GM10248 (cell line): ENCODE data around the gene ARL4C.

ENCODE experiments used
- CTCF ChIA-PET: fragments of 300-600 bp; sonication (Branson Sonifier 250); formaldehyde crosslinking; extraction: SDS; loops from one replicate; lab custom pipeline; 2021; ENCODE audit warnings: antibody characterized with exemption; lab: Yijun Ruan, JAX
- POLR2A ChIA-PET: fragments of 350-650 bp; sonication (Branson Sonifier 250); formaldehyde crosslinking; extraction: SDS; loops from one replicate; lab custom pipeline; 2020; ENCODE audit warnings: antibody characterized with exemption; lab: Yijun Ruan, JAX
- DNase-seq: peaks from one replicate; pipeline ENCODE4 v3.0.0; 2012; ENCODE audit errors: extremely low spot score
- CTCF ChIP-seq: IDR thresholded peaks from 2 replicates; pipeline ENCODE4 v1.5.1; 2012; ENCODE audit warnings: mild to moderate bottlenecking, low read depth; ENCODE audit errors: extremely low read depth, missing control alignments, control extremely low read depth

Gene ARL4C

GRCh38 chr2:234502285-234502918 is 5.5 kb upstream of the ARL4C start:
- TF ChIP-seq CTCF = no peak
- CTCF ChIA-PET = interaction anchor here (1.3 to 3.7 kb wide), 4 partner anchors 49 to 367 kb away, joined by 3 to 35 read pairs (median 16); no protein-coding TSS in a partner anchor
- POLR2A ChIA-PET = no interaction called here
- DNase-seq = no peak

GRCh38 chr2:234500394-234501006 is 3.6 kb upstream of the ARL4C start:
- ChIA-PET CTCF (interaction anchor here (0.6 to 3.7 kb wide), 20 partner anchors 9 to 643 kb away, joined by 3 to 35 read pairs (median 3); no protein-coding TSS in a partner anchor), POLR2A (interaction anchor here (0.6 kb wide), 1 partner anchor 87 kb away, joined by 3 read pairs; no protein-coding TSS in a partner anchor)
- DNase-seq = peak; percentile 61
- TF ChIP-seq CTCF = peak; percentile 58

GRCh38 chr2:234497594-234498235 is 834 bp upstream of the ARL4C start:
- CTCF ChIA-PET = interaction anchor here (0.7 to 3.4 kb wide), 9 partner anchors 9 to 362 kb away, joined by 3 to 25 read pairs (median 3); no protein-coding TSS in a partner anchor
- no peak for TF ChIP-seq CTCF
- no peak for DNase-seq
- POLR2A ChIA-PET = interaction anchor here (0.8 kb wide), 1 partner anchor 207 kb away, joined by 4 read pairs; no protein-coding TSS in a partner anchor

GRCh38 chr2:234496055-234496834 is 636 bp downstream of the ARL4C start:
- no peak for TF ChIP-seq CTCF
- ChIA-PET CTCF (interaction anchor here (0.7 to 3.4 kb wide), 5 partner anchors 14 to 207 kb away, joined by 3 to 25 read pairs (median 3); no protein-coding TSS in a partner anchor), POLR2A (no interaction called here)
- DNase-seq = peak; percentile 46

GRCh38 chr2:234495251-234496054 is 1.4 kb downstream of the ARL4C start:
- no peak for TF ChIP-seq CTCF
- CTCF ChIA-PET = interaction anchor here (0.7 to 3.4 kb wide), 4 partner anchors 13 to 206 kb away, joined by 3 to 25 read pairs (median 4); no protein-coding TSS in a partner anchor
- DNase-seq = no peak
- POLR2A ChIA-PET = no interaction called here
